NCI-H1092 (cell line): Measurements from ENCODE around the gene HADH.

ENCODE experiments used
- DNase-seq: peaks from one replicate; lab custom pipeline; 2025; lab: John Stamatoyannopoulos, UW

Gene HADH

DNA sequence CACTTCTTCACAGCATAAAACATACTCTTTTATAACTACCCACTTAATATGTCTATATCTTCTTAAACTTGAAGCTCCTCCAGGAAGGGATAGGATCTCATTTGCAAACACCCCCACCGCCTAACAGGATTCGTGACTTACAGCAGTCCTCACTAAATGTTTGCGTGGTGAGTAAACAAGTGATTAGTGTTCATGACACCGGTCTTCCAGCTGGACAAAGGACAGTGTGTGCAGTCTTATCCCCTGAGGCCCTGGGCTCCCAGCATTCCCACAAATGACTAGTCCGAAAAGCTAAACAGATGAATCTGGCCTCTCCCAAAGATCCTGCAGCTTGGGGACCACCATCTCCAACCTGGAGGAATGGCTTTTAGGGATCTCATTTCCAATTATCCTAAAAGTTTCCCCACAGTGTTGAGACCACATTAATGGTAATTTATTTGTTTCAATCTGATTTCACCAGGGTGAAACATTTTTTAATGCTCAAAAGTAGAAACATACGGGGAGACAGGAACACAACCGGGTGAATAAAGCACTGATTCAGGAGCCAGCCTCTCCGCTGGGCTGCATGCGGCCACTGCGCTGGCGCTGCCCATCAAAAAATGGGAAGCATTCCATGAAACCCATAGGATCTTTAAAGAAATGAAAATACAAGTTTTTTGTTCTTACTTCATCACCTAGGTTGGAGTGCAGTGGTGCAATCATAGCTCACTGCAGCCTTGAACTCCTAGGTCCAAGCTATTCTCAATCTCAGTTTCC, 69.2 kb downstream of the HADH start:
- DNase-seq: no peak

DNA sequence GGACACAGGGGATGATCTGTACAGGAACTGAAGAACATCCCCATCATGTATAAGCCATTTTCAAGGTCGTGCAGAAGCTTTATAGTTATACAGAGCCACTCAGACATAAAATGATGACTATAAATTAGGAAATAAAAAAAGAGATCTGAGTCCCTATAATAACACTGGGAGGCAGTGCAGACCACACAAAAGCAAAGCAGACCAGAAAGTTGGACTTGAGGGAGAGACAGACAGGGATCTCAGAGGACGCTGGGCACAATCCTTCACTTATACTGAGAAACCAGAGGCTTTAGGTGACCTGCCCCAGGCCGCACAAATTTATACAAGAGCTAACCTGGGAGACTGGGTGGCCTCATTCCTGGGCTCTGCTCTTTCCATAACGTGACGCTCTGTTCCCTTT, 70.5 kb downstream of the HADH start:
- DNase-seq: no peak

DNA sequence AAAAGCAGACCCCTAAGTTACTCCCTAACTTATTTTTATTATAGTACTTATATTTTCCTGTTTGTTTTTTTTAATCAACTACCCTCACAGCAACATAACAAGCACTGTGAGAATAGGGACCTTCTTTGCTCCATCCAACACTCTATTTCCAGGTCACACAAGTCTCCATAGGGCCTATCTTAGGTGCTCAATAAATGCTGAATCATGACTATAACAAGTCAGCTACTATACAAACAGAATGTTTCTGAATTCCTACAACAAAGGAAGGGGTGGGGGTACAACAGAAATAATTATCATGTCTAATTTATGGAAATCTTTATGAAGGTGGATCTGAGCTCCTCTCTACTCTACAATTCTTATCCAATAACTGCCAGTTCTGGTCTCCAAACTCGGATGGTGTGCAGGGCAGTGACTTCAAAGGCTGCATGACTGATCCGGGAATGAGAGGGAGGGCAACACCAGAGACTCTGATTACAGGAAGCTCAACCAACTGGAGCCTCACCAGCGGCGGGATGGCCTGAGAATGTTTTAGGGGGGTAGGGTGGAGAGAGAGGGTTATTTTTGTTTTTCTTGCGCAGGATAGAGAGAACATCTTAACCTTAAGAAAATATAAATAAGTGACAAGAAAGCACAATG, 71.1 kb downstream of the HADH start:
- DNase-seq: no peak

DNA sequence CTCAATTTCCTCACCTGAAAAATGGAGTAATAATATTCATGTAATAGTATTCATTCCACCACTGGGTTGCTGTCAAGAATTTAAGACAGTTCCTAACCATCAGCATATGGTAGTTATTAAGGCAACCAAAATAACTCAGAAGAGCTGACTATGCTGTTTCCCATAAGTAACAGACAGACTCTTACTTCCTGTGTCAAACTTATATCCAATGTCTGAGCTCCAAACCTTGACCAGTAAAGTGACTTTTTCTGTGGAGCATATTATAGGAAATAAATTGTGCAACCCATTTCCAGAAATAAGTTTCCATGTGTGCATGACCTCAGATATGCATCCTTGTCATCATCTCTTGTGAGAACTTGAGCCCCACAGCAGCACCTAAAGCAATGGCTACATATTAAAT, 78.8 kb downstream of the HADH start:
- DNase-seq: no peak

DNA sequence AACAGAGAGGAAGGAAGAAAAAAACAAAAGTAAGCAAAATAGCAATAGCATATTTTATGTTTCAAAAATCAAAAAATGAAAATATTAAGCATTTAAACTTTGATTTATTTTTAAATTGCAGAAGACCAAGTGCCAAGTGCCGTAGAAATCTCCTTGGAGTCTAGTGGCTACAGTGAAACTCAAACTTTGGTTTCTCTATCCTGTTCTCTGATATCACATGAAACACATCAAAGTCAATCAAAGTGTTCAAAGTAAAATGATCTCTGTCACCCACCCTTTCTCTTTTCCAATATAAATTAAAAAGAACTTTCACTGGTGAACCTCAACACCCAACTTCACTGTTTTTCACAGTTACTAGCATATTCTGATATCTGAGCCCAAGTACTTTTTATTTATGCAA, 81.1 kb downstream of the HADH start:
- DNase-seq: no peak

DNA sequence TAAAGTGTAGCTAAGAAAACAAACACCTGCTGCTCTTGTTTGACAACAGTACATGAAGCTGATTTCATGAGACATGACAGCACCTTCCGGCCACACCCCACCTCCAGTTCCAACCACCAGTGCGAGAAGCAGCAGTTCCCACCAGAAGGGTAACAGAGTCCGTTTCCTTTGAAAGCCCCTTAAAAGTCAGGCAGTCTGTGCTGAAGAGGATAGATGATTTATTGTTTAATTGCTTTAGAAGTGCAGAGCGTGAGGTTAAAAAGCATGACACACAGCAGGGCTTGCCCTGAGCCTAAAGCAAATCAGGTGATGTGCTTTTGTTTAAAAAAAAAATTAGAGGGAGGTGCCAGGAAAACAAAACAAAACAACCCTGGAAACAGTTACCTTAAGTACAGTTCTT, 82.6 kb downstream of the HADH start:
- DNase-seq: no peak

DNA sequence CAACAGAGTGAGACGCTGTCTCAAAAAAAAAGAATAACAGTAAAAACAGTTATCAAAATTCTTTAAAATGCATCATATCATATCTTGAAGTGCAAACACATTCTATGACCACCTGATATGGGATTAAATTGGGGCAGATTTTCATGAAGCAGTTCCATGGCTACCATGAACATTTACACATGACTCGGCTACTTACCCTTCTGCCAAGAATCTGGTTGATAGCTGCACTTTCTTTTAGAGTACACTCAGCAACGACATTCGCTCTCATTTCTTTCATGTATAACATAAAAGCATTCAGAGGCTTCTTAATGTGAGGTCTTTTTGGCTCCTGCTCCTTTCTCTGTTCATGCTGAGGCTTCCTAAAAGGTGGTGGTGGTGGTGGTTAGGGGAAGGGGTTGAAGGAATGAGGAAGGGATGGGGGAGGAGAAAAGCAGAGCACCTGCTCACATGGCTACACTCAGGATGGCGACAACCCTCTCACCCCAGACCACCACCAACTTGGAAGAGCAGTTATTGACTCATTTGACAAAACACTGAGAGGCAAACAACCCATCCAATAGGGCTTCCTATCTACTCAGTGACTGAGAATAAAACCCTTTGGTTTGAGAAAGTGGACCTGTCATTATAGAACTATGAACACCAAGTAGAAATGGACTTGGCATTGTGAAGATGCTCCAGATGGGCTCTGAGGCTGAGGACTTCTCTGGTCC, 88.5 kb downstream of the HADH start:
- DNase-seq: no peak

DNA sequence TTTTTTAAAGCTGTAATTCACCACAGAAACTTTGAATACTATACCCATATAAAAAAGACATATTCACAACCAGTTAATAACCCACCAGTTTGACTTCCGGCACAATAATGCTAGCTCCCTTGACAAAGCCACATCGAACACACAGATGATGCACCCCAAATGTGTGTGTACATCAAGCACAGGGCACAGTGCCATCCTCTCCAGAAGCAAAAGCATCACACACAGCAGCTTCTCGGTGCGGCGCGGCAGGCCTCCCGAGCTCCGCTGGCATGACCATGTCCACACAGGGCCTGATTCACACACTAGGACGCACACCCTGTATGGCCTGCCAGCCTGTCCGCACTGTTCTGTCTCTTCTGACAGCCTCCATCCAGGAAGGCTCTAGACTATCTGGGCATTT, 91.1 kb downstream of the HADH start:
- DNase-seq: no peak

DNA sequence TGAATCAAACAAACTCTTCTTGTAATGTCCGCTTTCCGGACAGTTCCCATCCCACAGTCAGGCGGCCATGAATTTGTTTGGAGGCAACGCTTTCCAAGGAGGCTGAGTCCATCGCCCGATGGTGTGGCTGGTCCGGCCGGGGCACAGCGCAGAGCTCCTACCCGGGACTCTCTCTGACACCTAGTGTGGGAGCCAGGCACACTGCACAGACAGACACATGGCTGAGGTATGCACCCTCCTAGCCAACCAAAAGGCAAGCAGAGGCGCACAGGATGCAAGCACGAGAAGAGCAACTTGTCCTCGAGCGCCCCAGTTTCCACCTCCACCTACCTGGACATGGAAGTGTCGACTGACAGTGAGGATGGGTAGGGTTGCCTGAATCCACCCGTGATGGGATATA, 91.6 kb downstream of the HADH start:
- no peak for DNase-seq
